Measurements from ENCODE around the gene TBC1D5.

DNA sequence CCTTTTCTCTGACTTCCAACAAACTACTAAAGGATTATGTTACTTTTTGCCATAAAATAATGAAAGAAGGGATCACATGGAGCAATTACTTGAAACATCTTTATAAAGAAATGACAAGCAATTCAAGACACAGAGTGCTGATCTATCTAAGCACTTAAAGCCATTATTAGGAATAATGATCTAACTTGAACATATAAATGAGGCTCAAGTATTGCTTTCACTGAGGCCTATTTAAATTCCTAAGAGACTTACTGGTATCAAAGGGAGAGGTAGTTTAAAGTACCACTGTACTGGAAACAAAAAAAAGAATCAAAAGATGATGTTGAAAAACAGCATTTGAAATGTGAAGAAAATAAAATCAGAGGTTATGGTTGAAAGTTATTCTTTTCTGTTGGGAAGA, 482.2 kb downstream of the TBC1D5 start:
- no peak for TF ChIP-seq CTCF (IDR thresholded peaks at IDR 0.05)
- TF ChIP-seq POLR2A (IDR thresholded peaks at IDR 0.05), result no peak
